ENCODE results near the gene CLCF1.

CLCF1 gene

DNA sequence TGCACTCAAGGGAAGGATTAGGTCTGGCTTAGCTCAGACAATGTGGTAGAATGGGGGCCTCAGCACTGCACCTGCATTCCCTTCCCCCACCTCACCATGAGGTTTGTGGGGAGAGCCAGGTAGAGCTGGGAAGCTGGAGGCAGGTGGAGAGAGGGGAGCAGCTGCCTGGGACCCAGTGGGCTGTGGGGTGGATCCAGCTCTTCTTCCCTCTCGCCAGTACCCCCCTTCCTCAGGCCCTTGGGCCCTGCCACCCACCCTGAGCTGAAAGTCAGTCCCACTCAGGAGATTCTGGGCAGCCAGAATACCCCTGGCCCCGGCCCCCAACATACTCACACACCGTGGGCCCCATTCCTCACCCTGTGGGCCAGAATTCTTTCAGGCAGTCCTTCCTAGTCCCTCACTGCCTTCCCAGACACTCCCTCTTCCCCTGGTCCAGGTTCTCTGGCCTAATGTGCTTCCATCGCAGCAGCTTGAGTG, 17.0 kb downstream of the CLCF1 start:
- Histone ChIP-seq H3K4me3 (ENCODE audit: low read depth, low read length) (no peak overlapping the region), H3K4me1 (peaks cover 13% of the 10 kb centered on the region), H3K36me3 (no peaks in the 10 kb centered on the region)

DNA sequence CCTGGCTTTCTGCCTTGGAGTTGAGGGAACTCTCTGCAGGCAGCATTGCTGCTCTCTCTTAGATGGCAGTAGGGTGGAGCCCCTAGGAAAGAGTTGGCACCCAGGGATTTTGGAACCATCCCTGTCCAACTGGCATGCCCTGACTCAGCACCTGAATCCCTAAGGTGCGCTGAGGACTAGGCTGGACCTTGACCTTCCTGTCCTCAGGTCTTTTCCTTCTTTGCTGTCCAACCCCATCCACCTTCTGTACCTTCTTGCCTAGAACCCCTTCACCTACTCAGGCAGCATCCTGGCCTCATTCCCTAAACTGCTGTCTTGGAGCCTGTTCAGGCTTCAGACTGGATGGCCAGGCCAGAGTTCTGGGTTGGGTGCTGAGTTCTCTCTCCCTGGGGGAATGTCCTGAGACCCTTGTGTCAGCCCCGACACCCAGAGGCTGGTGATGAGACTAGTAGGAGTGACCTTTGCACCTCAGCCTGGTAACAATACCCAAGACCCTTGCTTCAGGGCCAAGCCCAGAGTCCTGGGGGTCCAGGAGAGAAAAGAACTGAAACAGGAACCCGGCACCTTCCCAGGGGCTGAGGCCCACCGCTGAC, 17.5 kb downstream of the CLCF1 start:
- H3K9me3 ChIP-seq, result no peaks in the 10 kb centered on the region
- DNase-seq, result no peak
- TF ChIP-seq, protein P1, sequence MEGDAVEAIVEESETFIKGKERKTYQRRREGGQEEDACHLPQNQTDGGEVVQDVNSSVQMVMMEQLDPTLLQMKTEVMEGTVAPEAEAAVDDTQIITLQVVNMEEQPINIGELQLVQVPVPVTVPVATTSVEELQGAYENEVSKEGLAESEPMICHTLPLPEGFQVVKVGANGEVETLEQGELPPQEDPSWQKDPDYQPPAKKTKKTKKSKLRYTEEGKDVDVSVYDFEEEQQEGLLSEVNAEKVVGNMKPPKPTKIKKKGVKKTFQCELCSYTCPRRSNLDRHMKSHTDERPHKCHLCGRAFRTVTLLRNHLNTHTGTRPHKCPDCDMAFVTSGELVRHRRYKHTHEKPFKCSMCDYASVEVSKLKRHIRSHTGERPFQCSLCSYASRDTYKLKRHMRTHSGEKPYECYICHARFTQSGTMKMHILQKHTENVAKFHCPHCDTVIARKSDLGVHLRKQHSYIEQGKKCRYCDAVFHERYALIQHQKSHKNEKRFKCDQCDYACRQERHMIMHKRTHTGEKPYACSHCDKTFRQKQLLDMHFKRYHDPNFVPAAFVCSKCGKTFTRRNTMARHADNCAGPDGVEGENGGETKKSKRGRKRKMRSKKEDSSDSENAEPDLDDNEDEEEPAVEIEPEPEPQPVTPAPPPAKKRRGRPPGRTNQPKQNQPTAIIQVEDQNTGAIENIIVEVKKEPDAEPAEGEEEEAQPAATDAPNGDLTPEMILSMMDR (IDR thresholded peaks at IDR 0.05; ENCODE audit: low read depth, low read length), result no peak
- H3K4me3 ChIP-seq (ENCODE audit: low read depth, low read length), result no peak overlapping the region
- H3K4me1 ChIP-seq, result peaks cover 13% of the 10 kb centered on the region
- H3K27me3 ChIP-seq, result no peaks in the 10 kb centered on the region
- H3K36me3 ChIP-seq, result no peaks in the 10 kb centered on the region

More for the DNA sequence above, 17.0 kb downstream of the CLCF1 start:
- TF ChIP-seq, protein P1 (IDR thresholded peaks at IDR 0.05; ENCODE audit: low read depth, low read length), result no peak
- Histone ChIP-seq H3K9me3 (no peaks in the 10 kb centered on the region), H3K27me3 (no peaks in the 10 kb centered on the region)
- DNase-seq, result no peak

DNA sequence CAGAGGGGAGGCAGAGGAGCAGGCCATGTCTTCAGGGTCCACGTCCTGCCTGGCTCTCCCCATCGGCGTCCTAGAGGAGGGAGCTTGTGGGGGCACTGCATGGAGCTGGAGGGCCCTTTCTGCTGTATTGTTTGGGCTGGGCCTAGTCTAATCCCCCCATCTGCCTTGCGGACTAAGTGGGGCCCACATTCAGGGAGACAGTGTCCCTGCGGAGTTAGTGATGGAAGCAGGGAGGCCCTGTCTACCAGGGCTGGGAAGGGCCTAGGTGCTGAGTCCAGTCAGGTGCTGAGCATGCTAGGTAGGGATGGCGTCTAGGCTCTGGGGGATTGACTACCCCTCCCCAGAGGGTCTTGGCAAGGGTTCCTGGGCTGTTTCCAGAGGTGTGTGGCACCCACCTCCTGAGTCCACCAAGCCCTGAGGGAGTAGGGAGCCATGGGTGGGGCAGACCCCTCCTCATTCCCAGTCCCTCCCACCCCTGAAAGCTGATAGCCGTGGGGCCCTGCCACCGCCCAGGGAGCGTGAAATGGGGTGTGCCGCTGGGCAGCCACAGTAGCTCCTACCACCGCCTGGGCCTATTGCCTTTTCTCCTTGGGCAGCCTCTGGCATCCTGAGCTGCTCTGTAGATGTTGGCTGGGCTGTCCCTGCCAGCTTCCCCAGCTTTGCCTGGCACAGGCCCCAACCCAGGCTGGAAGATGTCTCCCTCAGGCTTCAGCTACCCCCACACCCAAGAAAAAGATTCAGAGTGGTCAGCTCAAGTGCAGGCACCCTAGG, 18.2 kb downstream of the CLCF1 start:
- no peaks in the 10 kb centered on the region for H3K36me3 ChIP-seq
- TF ChIP-seq, protein P1 (IDR thresholded peaks at IDR 0.05; ENCODE audit: low read depth, low read length), result no peak
- H3K4me1 ChIP-seq, result peaks cover 13% of the 10 kb centered on the region
- H3K27me3 ChIP-seq, result no peaks in the 10 kb centered on the region
- no peak overlapping the region for H3K4me3 ChIP-seq (ENCODE audit: low read depth, low read length)
- no peaks in the 10 kb centered on the region for H3K9me3 ChIP-seq
- no peak for DNase-seq

GRCh38 chr11:67354075-67355022, 19.0 kb downstream of the CLCF1 start:
- Histone ChIP-seq H3K36me3 (no peaks in the 10 kb centered on the region), H3K4me3 (ENCODE audit: low read depth, low read length) (peak overlapping the region; percentile 68), H3K4me1 (peaks cover 13% of the 10 kb centered on the region), H3K9me3 (no peaks in the 10 kb centered on the region), H3K27me3 (no peaks in the 10 kb centered on the region)
- DNase-seq, result peak; percentile 72
- TF ChIP-seq, protein P1 (IDR thresholded peaks at IDR 0.05; ENCODE audit: low read depth, low read length), result no peak

DNA sequence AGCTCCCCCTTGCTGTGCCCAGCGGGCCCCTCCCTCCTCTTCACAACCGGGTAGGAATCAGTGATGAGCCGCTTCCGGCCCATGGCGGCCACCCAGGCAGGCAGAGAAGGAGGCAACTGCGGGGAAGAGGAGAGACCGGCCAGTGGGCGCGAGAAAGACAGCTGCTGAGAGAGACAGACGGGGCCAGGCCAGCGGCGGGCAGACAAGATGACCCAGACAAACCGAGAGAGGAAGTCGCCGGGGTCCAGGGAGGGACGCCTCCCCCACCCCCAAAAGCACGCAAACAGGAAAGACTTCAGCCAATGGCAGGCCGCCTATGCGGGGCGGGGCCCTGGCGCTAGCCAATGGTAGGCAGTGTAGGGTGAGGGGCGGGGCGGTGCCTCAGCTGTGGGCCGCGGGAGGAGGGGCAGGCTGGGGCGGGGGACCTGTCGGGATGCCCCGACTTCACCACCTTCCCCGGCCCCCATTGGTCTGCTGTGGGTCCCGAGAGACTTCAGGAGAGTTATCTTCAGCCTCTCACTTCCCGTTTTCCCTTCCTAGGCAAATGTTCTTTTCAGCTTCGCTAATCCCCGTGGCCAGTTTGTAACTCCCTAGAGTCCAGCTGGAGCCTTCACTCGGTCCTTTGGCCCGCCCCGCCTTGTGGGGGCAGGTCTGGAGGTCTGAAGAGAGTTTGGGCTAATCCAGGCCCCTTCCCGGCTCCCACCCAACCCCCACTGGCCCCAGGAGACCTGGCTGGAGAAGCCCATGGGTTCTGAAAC, 19.9 kb downstream of the CLCF1 start, which contains the start of gene POLD4:
Gene POLD4, minus strand, starts transcription at position 230 of the 758 bp plus-strand sequence. Its CDS starts 147 bp downstream, at position 83.
- H3K27me3 ChIP-seq, result no peaks in the 10 kb centered on the region
- peaks cover 13% of the 10 kb centered on the region for H3K4me1 ChIP-seq
- TF ChIP-seq, protein P1 (IDR thresholded peaks at IDR 0.05; ENCODE audit: low read depth, low read length), result no peak
- peak; percentile 99 for DNase-seq
- no peaks in the 10 kb centered on the region for H3K36me3 ChIP-seq
- H3K9me3 ChIP-seq, result no peaks in the 10 kb centered on the region
- H3K4me3 ChIP-seq (ENCODE audit: low read depth, low read length), result peak within 1 kb of the TSS; percentile 68

All from BE2C (cell line).